Ramos (cell line): Measurements from ENCODE around the gene RALGAPB.
"Not testable (repeated sequence)": the region's sequence is repeated elsewhere in the genome, so short reads cannot be mapped to it uniquely, and the experiment has no call there.

ENCODE experiments used
- in situ Hi-C: fragments of 300-500 bp; cut with MboI; formaldehyde crosslinking; loops from one replicate; pipeline ENCODE4 v1.14.3; 2022; ENCODE audit warnings: low sequenced_read_pairs; ENCODE audit not compliant: unreplicated experiment

The RALGAPB gene

DNA sequence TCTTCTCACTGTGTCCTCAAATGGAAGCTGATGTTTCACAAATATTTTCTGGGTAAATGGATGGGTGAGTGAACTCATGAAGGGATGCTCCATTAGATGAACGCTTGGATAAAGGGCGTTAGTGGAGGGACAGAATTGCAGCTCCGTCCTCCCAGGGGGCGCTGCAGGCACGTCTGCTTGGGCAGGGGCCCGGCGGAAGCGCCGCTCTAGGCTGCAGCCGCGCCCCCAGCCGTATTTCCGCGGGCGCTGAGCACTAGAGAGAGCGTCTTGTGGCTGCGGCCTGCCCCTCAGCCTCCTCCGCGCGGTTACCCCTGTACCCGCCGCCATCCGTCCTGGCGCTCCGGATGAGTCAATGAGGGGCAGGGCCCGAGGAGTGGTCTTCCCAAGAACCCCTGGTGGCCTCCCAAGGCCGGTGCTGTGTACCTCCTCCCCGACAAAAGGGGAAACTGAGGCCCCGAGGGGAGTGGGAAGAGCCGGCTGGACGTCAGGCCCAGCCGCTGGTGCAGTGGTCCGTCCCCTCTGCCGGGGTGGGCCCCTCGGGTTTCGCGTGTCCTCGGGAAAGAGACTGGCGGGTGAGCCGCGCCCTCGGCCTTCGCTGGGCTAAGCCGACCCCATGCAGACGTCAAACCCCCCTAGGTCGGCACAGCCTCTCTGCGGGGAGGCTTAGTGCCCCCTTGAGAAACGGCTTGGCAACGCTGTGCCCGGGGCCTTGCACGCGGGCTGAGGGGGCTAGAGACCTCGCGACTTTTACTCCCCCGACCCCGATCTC, 26.0 kb upstream of the RALGAPB start:
- in situ Hi-C loops, result no loop called here

DNA sequence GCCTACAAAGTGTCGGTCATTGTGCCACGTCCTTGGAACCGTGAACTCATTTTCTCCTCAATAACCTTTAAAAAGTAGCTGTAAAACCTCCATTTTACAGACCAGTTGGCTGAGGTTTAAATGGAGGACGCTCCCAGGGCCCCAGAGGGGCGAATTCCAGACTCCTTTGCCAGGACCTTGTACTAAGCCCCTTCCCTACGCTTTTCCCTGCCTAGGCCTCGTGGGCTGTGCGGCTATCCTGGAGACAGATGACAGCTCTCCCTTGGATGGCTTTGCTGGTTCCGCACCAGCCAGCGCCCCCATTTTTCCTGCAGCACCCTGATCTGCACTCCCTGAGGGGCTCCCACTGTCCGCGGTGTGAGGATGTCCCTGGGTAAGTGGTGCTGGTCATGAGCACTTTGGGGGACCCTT, 25.4 kb upstream of the RALGAPB start:
- in situ Hi-C loops, result no loop called here

DNA sequence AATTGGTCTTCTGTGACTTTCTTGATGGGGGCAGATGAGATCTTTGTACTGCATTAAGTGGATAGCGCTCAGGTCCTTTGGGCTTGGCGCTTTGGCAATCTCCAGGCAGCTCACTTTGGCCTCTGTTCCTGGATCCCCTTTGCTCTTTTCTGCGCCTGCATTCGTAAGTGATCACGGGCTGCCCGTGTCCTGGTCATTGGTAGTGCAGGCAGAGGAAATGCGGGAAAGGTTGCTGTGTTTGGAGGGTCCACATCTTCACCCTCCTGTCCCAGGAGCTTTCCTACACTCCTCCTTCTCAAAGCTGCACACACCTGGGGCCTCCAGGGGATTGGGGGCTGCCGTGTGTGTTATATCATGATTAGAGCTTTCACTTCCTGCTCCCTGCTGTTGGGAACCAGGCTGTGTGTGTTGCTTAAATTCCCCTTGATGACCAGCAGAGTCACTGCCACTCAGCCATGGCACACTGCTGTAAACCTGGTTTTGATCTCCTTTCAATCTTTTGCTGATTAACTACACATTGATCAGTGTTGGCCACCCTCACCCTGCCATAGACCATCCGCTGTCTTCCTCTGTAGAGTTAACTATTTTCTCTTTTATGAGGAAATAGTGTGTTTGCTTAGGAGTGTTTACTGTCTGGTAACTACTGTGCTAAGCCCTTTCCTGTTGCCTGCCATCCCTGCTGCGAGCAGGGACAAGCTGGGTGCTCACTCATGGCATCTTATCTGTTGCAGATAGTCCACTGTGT, 24.5 kb upstream of the RALGAPB start:
- in situ Hi-C loops, result no loop called here

DNA sequence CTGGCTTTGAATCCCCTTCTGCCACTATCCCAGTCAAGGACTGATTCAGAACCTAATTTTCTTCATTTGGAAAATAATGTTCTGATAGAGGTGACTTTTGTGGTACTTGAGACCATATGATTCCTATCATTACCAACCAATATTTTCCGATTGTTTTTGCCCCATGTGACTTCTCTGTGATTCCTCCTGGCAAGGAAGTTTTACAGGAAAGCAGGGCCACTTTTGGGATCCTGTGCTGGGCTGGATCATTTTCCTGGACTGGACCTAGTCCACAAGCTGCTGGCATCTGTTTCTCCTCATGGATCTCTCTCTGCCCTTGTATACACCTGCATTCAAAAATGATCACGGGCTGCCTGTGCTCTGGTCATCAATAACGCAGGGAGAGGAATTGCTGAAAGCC, 23.6 kb upstream of the RALGAPB start:
- in situ Hi-C loops, result no loop called here

DNA sequence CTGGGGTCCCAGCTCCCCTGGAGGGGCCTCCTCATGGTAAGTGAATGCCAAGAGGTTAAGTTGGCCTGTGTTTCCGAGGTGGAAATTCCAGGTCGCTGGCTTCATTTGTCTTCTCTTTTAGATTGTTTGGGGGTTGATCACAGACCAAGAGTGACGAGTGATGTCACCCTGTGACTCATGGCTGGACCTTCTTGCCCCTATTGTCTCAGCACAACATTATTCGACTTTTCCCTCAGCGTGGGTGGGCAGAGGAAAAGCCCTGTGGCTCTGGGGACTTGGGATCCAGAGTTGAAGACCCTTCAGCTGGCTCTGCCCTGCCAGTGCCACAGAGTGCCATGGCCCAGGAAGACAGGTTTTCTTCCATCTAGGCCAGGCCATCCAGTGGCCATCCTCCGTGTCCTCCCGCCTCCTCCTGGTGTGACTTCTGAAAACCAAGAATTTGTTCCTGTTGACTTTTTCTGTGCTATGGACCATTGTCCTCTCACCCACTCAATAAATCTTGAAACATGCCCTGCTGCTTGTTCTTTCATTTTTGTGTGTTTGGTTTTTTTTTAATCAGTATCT, 22.1 kb upstream of the RALGAPB start:
- in situ Hi-C loops, result no loop called here

DNA sequence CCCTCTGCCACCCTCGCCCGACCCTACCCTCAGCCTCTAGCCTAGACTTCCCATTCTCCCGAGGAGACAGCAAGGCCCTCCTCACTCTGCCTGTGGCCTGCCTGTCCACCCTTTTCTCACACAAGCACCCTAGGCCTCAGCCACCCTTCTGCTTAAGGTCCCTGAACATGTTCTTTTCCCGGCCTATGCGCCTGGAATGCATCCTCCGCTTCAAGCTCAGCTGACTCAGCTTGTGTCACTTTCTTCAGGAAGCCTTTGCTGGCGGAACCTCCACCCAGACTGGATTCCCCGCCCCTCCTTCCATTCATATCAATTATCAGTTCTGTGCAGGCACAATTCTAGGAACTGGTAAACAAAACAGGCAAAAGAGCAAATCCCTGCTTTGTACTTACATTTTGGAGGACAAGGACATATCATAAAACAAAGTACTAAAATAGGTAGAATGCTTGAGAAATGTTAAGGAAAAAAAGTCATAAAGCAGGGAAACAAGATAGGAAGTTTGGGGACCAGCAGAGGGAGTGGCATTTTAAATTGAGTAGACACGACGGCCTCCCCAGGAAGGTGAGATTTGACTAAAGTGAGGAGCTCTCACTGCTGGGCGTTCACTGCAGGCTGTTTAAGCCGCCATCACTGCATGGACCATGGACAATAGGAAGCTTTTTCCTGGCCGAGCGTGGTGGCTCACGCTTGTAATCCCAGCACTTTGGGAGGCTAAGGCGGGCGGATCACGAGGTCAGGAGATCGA, 19.6 kb upstream of the RALGAPB start:
- in situ Hi-C loops, result no loop called here

DNA sequence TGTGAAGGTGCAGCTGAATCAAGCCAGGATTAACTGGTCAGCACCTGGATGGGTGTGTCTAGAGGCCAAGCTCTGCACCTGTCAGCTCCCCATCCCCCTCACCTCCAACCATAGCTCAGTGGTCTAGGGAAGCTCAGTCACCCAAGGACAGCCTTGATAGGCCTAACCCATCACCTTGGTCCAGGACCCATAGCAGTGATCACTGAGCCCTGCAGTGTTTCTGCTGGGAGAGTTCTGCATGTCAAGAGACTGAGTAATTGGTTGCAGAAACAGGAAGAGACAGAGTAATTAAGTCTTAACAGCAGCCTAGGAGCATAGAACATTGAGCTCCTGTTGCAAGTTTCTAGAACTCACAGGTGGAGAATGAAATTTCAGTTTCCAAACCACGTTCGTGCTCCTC, 18.7 kb upstream of the RALGAPB start:
- in situ Hi-C loops, result no loop called here

DNA sequence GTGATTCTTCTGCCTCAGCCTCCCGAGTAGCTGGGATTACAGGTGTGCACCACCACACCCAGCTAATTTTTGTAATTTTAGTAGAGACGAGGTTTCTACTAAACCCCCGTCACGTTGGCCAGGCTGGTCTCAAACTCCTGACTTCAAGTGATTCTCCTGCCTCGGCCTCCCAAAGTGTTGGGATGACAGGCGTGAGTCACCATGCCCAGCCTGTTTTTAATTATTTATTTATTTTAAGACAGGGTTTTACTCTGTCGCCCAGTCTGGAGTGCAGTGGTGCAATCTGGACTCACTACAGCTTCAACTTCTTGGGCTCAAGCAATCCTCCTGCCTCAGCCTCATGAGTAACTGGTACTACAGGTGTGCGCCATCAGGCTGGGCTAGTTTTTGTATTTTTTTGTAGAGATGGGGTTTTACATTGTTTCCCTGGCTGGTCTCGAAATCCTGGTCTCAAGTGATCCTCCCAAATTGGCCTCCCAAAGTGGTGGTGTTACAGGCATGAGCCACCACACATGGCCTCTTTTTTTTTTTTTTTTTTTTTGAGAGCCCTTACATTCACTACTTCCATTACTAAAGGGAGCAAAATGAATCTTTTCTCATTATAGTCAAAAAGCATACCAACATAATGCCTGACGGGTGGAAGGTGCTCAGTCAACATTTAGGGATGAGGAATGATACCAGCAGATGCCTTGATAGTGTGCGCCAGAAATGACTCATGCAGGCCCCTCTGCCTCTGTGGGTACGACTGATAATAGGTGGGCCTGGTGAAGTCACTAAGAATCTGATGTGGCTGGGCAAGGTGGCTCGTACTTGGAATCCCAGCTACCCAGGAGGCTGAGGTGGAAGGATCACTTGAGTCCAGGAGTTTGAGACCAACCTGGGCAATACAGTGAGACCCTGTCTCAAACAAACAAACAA, 17.8 kb upstream of the RALGAPB start:
- in situ Hi-C loops, result no loop called here

DNA sequence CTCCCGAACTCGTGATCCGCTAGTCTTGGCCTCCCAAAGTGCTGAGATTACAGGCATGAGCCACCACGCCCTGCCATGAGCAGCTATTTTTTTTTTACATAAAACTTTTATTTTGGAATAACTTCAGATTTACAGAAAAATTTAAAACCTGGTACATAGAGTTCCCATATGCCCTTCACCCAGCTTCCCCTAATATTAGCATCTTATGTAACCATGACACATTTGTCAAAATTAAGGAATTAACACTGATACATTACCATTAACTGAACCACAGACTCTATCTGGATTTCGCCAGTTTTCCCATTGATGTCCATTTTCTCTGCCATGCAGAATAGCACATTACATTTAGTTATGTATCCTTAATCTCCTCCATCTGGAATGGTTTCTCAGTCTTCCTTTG, 14.3 kb upstream of the RALGAPB start:
- in situ Hi-C loops, result no loop called here

DNA sequence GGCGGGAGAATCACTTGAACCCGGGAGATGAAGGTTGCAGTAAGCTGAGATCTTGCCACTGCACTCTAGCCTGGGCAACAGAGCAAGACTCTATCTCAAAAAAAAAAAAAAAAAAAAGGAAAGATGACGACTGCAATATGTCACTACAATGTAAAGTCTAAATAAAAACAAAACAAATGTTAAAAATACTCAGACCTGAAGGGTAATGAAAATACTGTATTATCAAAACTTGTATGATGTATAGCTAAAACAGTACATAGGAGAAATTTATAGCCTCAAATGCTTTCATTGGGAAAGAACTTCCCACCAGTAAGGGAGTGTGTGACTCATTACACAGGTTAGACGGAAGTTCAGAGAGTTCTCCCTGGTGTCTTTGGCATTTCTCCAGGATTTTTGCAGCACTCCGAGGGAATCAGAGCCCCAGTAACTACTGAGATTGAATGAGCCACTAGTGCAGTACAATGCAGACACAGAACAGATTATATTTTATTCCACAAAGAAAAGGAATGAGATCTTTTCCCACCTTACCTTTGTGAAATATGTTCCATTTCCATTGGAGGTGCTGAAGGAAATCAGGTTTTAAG, 12.5 kb upstream of the RALGAPB start:
- in situ Hi-C loops, result no loop called here

DNA sequence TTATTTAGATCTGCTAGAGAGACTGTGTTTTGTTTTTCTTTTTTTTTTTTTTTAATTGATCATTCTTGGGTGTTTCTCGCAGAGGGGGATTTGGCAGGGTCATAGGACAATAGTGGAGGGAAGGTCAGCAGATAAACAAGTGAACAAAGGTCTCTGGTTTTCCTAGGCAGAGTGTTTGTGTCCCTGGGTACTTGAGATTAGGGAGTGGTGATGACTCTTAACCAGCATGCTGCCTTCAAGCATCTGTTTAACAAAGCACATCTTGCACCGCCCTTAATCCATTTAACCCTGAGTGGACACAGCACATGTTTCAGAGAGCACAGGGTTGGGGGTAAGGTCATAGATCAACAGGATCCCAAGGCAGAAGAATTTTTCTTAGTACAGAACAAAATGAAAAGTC, 12.0 kb upstream of the RALGAPB start:
- in situ Hi-C loops, result not testable (repeated sequence)

DNA sequence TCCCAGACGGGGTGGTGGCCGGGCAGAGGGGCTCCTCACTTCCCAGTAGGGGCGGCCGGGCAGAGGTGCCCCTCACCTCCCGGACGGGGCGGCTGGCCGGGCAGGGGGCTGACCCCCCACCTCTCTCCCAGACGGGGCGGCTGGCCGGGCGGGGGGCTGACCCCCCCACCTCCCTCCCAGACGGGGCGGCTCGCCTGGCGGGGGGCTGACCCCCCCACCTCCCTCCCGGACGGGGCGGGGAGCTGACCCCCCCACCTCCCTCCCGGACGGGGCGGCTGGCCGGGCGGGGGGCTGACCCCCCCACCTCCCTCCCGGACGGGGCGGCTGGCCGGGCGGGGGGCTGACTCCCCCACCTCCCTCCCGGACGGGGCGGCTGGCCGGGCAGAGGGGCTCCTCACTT, 11.5 kb upstream of the RALGAPB start:
- in situ Hi-C loops, result not testable (repeated sequence)

DNA sequence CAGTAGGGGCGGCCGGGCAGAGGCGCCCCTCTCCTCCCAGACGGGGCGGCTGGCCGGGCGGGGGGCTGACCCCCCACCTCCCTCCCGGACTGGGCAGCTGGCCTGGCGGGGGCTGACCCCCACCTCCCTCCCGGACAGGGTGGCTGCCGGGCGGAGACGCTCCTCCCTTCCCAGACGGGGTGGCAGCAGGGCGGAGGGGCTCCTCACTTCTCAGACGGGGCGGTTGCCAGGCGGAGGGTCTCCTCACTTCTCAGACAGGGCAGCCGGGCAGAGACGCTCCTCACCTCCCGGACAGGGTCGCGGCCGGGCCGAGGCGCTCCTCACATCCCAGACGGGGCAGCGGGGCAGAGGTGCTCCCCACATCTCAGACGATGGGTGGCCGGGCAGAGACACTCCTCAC, 11.1 kb upstream of the RALGAPB start:
- in situ Hi-C loops, result not testable (repeated sequence)

DNA sequence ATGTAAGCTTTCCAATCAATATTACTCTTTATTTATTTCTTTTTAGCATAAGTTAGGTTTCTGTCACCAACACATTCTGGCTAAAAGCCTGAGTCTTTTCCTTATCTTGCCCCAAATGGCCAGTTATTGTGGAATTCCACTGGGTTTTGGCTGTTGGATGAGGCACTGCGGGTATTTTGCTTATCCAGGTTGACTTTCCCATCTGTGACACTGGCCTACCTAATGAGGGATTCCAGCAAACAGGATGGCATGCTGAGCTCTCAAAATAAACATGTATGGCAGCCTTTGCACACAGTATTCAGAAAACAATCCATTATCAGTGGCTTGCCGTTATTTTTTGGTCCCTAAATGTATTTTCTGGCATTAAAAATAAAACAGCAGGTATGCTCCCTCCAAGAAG, 6.5 kb upstream of the RALGAPB start:
- in situ Hi-C loops, result no loop called here

DNA sequence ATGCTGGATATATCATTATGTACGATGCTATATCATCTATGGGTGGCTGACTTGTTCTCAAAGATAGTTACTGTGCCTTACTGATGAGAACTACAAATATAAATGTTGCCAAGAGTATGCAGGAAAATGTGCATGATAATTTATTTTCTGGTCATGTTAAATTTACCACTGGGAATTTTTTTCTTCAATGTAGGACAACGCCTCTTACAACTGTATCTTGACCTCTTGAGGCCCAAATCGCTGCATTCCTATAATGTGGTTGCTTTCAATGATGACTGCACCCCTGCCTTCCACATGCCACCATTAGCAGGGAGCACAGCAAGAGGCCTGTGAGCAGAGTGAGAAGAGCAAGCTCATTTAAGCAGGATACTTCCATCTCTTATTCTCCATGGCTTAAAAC, 5.7 kb upstream of the RALGAPB start:
- in situ Hi-C loops, result no loop called here

DNA sequence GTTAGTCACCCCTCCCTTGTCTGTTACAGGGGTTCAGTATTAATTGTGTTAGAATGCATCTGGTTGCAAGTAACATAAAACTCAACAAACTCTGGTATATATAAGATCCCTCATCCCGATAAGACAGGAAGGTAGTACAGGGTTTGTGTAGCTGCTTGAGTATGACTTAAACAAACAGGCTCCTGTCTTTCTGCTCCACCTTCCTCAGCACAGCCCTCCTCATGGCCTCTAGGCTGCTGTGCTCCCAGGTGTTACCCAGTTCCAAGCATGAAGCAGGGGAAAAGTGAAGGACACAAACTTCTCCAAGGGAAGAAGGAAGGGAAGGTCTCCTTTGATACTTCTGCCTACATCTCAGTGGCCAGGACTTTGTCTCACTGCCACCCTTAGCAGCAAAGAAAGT, 1.4 kb upstream of the RALGAPB start:
- in situ Hi-C loops, result no loop called here

DNA sequence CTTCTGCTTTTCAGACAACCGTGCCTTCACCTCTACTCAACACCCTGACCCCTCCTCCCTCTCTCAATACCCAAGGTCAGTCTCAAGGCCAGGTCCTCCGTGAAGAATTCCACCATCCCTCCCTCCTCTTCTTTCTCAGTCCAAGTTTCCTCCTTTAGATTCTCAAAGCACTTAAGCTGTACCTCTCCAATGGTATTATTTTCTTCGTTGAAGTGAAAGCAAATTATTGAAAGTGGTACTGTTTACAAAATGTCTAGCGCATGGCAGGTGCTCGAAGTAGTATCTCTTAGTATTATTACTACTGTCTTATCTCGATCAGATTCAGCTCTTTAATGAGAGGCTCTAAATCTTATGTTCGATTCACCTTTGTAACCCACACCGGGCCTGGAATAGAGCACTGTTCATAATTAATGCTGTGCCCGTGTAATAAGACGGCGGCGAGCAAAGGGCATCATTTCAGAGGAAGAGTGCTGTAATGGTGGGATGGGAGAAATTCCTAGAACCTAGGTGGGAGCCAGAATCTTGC, 593 bp upstream of the RALGAPB start:
- in situ Hi-C loops, result no loop called here

DNA sequence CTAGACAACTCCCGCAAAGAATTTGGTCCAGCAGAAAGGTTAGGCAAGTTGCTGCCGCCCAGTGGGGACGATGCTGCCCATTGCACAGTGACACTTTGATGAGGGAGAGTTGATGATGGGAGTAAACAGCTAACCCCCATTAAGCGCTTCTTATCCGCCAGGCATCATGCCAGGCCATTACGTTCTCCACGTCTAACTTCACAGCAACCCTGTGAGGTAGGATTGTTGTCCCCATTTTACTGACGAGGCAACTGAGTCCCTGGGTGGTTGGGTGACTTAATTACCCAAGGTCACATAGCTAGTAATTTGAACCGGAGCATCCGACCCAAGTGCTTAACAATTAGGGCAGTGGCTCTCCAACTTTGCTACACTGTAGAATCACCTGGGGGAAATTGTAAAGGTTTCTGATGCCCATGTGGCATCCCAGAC, 738 bp downstream of the RALGAPB start:
- in situ Hi-C loops, result no loop called here

DNA sequence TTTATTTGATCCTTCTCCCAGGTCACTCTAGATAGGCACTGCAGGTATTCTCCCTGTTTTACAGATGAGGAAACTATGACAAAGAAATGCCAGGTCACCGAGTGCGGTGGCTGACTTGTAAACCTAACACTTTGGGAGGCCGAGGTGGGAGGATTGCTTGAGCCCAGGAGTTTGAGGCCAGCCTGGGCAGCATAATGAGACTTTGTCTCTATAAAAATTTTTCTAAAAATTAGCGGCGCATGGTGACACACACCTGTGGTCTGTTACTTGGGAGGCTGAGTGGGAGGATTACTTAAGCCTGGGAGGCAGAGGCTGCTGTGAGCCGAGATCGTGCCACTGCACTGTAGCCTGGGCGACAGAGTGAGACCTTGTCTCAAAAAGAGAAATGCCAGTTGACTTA, 5.1 kb downstream of the RALGAPB start:
- in situ Hi-C loops, result no loop called here
